HepG2 (cell line): ENCODE results near the gene ASH1L. TPM values are rescaled to one million over a fixed set of nuclear protein-coding genes. Genes with fewer than 3 reads are reported as not detected.
A peak's percentile ranks its signal among the peaks of the same experiment; 100 is the strongest.

Experiments
- ARID2 ChIP-seq: sonication (generic); formaldehyde crosslinking; IDR thresholded peaks from 2 replicates; pipeline ENCODE4 v1.8.1; 2022; ENCODE audit warnings: mild to moderate bottlenecking, missing genetic modification reagents, borderline replicate concordance
- FOSL2 ChIP-seq: sonication (generic); formaldehyde crosslinking; IDR thresholded peaks from 2 replicates; pipeline ENCODE4 v1.4.0; 2020; ENCODE audit warnings: missing genetic modification reagents
- FOXJ3 ChIP-seq: sonication (generic); formaldehyde crosslinking; IDR thresholded peaks from 2 replicates; pipeline ENCODE4 v1.4.0; 2020; ENCODE audit warnings: missing genetic modification reagents, mild to moderate bottlenecking, borderline replicate concordance
- HNRNPUL1 ChIP-seq: fragments of 200-400 bp; formaldehyde crosslinking; IDR thresholded peaks from 2 replicates; pipeline ENCODE4 v1.6.1; 2017; ENCODE audit warnings: low read depth, mild to moderate bottlenecking, low read length, moderate library complexity
- HOXA7 ChIP-seq: sonication (generic); formaldehyde crosslinking; IDR thresholded peaks from 2 replicates; pipeline ENCODE4 v1.8.1; 2022; ENCODE audit warnings: mild to moderate bottlenecking, missing genetic modification reagents, moderate library complexity
- MEIS1 ChIP-seq: sonication (generic); formaldehyde crosslinking; IDR thresholded peaks from 2 replicates; pipeline ENCODE4 v1.9.0; 2021; ENCODE audit warnings: mild to moderate bottlenecking, missing genetic modification reagents, moderate library complexity, borderline replicate concordance
- NPAS2 ChIP-seq: sonication (generic); formaldehyde crosslinking; IDR thresholded peaks from 2 replicates; pipeline ENCODE4 v1.8.0; 2022; ENCODE audit warnings: mild to moderate bottlenecking, missing genetic modification reagents, borderline replicate concordance
- PHF5A ChIP-seq: IDR thresholded peaks from one replicate; pipeline ENCODE4 v1.6.1; 2018; ENCODE audit warnings: low read depth, missing genetic modification reagents; ENCODE audit not compliant: unreplicated experiment
- PPARG ChIP-seq: conservative IDR thresholded peaks from 2 replicates; pipeline ENCODE4 v1.6.1; 2016; ENCODE audit warnings: missing biosample characterization, missing genetic modification reagents
- SOX6 ChIP-seq, 2 experiments: fragments of 450-650 bp in 1 of 2; sonication (generic) in 1 of 2; formaldehyde crosslinking in 1 of 2; IDR thresholded peaks; 2 replicates each; pipeline versions ENCODE4 v1.4.0 to v1.6.1; 2017 to 2020; ENCODE audit warnings: antibody characterized with exemption in 1 of 2, mild to moderate bottlenecking in 1 of 2, missing genetic modification reagents in 1 of 2
- ZFAT ChIP-seq: sonication (generic); formaldehyde crosslinking; conservative IDR thresholded peaks from 2 replicates; pipeline ENCODE4 v1.8.1; 2023; ENCODE audit warnings: missing genetic modification reagents, inconsistent platforms
- ZIK1 ChIP-seq: sonication (generic); formaldehyde crosslinking; IDR thresholded peaks from 2 replicates; pipeline ENCODE4 v1.5.0; 2020; ENCODE audit warnings: mild to moderate bottlenecking, low read depth, missing genetic modification reagents, borderline replicate concordance
- ZNF136 ChIP-seq: sonication (generic); formaldehyde crosslinking; IDR thresholded peaks from 2 replicates; pipeline ENCODE4 v1.8.1; 2022; ENCODE audit warnings: low read depth, mild to moderate bottlenecking, moderate library complexity, missing genetic modification reagents
- ZNF232 ChIP-seq: sonication (generic); formaldehyde crosslinking; IDR thresholded peaks from 2 replicates; pipeline ENCODE4 v1.4.0; 2020; ENCODE audit warnings: missing genetic modification reagents, borderline replicate concordance
- ZNF780A ChIP-seq: sonication (generic); formaldehyde crosslinking; IDR thresholded peaks from 2 replicates; pipeline ENCODE4 v1.8.0; 2022; ENCODE audit warnings: mild to moderate bottlenecking, missing genetic modification reagents, moderate library complexity
- ZSCAN12 ChIP-seq: sonication (generic); formaldehyde crosslinking; IDR thresholded peaks from 2 replicates; pipeline ENCODE4 v1.9.0; 2021; ENCODE audit warnings: mild to moderate bottlenecking, missing genetic modification reagents
- polyA plus RNA-seq, 8 experiments: library from polyadenylated mRNA; depleted of rRNA in 3 of 8; stranded (reverse) in 7 of 8; unstranded in 1 of 8; fragments of >200 nt; fragmentation: Illumina TruSeq in 4 of 8; extraction: Trizol in 4 of 8; gene quantifications; 2 replicates each; pipeline versions ENCODE4 v1.2.1 to v1.2.3, GENCODE V29; 2011 to 2016; ENCODE audit warnings: low read depth in 4 of 8, missing spikeins in 1 of 8, mixed read lengths in 1 of 8; ENCODE audit not compliant: insufficient read depth in 1 of 8
- total RNA-seq, 5 experiments: library from RNA; depleted of rRNA; stranded (reverse); fragments of >200 nt; fragmentation: Illumina TruSeq; extraction: Trizol; gene quantifications; 2 replicates each; pipeline ENCODE4 v1.2.3, GENCODE V29; 2016; ENCODE audit warnings: low read depth in 1 of 5
- TF ChIP-seq, protein P1 (sequence below): sonication (generic); formaldehyde crosslinking; IDR thresholded peaks from 2 replicates; pipeline ENCODE4 v1.4.0; 2020; ENCODE audit warnings: mild to moderate bottlenecking, missing genetic modification reagents, borderline replicate concordance
- TF ChIP-seq, protein P2 (sequence below): sonication (generic); formaldehyde crosslinking; IDR thresholded peaks from 2 replicates; pipeline ENCODE4 v1.5.0; 2020; ENCODE audit warnings: mild to moderate bottlenecking, missing genetic modification reagents
- TF ChIP-seq, protein P3 (sequence below): sonication (generic); formaldehyde crosslinking; conservative IDR thresholded peaks from 2 replicates; pipeline ENCODE4 v1.4.0; 2020; ENCODE audit warnings: missing genetic modification reagents
- TF ChIP-seq, protein P4 (sequence below): sonication (generic); formaldehyde crosslinking; IDR thresholded peaks from 2 replicates; pipeline ENCODE4 v1.5.0; 2020; ENCODE audit warnings: mild to moderate bottlenecking, missing genetic modification reagents, borderline replicate concordance

Gene ASH1L
- total and polyA plus RNA-seq, 2 of the 13 experiments (the other 11 are each of a cell fraction or from before 2014, with no cell fraction given): 10.2 to 15.3 TPM

DNA sequence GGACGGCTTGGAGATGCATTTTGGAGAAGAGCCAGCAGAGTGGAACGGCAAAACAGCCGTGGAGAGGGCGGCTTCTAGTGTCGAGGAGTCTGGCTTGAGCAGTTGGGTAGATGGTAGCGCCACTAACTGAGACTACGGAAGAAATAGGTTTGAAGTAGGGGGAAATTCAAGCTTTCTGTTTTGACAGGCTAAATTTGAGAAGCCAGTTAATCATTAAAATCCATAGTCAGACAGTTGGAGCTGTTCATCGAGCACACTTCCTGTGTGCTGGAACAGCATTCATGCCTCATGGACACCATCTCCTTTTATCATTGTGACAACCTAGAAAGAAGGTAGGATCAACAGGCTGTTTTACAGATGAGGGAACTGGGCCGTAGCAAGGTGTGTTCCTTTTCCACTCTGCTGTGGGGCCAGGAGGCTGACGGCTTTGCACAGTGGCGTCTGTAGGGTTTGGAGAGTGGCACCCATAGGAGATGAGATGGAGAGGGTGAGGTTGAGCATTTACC lies 258.0 kb downstream of the ASH1L start (continued):
- TF ChIP-seq, protein P1, sequence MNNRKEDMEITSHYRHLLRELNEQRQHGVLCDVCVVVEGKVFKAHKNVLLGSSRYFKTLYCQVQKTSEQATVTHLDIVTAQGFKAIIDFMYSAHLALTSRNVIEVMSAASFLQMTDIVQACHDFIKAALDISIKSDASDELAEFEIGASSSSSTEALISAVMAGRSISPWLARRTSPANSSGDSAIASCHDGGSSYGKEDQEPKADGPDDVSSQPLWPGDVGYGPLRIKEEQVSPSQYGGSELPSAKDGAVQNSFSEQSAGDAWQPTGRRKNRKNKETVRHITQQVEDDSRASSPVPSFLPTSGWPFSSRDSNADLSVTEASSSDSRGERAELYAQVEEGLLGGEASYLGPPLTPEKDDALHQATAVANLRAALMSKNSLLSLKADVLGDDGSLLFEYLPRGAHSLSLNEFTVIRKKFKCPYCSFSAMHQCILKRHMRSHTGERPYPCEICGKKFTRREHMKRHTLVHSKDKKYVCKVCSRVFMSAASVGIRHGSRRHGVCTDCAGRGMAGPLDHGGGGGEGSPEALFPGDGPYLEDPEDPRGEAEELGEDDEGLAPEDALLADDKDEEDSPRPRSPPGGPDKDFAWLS (CRISPR knock-in tag): no peak
- TF ChIP-seq PPARG (CRISPR knock-in tag) (0 out of 2 replicates have a peak, but pooled peaks have one; percentile 21), MEIS1 (CRISPR knock-in tag) (no peak), ZNF780A (CRISPR knock-in tag) (no peak), ZFAT (CRISPR knock-in tag) (no peak), ZSCAN12 (CRISPR knock-in tag) (no peak), ZNF232 (CRISPR knock-in tag) (0 out of 2 replicates have a peak, but pooled peaks have one; percentile 52), ZIK1 (no peak), FOSL2 (CRISPR knock-in tag) (no peak), ZNF136 (CRISPR knock-in tag) (peak; percentile 63; the same call in 1 of the 2 replicates), NPAS2 (CRISPR knock-in tag) (no peak), SOX6 (IDR thresholded peaks at IDR 0.05) (no peak), SOX6 (CRISPR knock-in tag; IDR thresholded peaks at IDR 0.05) (no peak), ARID2 (CRISPR knock-in tag) (no peak), PHF5A (CRISPR knock-in tag) (peak; percentile 13), FOXJ3 (CRISPR knock-in tag) (no peak), HNRNPUL1 (no peak), HOXA7 (CRISPR knock-in tag) (no peak)
- TF ChIP-seq, protein P2, sequence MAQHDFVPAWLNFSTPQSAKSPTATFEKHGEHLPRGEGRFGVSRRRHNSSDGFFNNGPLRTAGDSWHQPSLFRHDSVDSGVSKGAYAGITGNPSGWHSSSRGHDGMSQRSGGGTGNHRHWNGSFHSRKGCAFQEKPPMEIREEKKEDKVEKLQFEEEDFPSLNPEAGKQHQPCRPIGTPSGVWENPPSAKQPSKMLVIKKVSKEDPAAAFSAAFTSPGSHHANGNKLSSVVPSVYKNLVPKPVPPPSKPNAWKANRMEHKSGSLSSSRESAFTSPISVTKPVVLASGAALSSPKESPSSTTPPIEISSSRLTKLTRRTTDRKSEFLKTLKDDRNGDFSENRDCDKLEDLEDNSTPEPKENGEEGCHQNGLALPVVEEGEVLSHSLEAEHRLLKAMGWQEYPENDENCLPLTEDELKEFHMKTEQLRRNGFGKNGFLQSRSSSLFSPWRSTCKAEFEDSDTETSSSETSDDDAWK (CRISPR knock-in tag): no peak
- TF ChIP-seq, protein P3, sequence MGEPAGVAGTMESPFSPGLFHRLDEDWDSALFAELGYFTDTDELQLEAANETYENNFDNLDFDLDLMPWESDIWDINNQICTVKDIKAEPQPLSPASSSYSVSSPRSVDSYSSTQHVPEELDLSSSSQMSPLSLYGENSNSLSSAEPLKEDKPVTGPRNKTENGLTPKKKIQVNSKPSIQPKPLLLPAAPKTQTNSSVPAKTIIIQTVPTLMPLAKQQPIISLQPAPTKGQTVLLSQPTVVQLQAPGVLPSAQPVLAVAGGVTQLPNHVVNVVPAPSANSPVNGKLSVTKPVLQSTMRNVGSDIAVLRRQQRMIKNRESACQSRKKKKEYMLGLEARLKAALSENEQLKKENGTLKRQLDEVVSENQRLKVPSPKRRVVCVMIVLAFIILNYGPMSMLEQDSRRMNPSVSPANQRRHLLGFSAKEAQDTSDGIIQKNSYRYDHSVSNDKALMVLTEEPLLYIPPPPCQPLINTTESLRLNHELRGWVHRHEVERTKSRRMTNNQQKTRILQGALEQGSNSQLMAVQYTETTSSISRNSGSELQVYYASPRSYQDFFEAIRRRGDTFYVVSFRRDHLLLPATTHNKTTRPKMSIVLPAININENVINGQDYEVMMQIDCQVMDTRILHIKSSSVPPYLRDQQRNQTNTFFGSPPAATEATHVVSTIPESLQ (CRISPR knock-in tag): no peak
- TF ChIP-seq, protein P4, sequence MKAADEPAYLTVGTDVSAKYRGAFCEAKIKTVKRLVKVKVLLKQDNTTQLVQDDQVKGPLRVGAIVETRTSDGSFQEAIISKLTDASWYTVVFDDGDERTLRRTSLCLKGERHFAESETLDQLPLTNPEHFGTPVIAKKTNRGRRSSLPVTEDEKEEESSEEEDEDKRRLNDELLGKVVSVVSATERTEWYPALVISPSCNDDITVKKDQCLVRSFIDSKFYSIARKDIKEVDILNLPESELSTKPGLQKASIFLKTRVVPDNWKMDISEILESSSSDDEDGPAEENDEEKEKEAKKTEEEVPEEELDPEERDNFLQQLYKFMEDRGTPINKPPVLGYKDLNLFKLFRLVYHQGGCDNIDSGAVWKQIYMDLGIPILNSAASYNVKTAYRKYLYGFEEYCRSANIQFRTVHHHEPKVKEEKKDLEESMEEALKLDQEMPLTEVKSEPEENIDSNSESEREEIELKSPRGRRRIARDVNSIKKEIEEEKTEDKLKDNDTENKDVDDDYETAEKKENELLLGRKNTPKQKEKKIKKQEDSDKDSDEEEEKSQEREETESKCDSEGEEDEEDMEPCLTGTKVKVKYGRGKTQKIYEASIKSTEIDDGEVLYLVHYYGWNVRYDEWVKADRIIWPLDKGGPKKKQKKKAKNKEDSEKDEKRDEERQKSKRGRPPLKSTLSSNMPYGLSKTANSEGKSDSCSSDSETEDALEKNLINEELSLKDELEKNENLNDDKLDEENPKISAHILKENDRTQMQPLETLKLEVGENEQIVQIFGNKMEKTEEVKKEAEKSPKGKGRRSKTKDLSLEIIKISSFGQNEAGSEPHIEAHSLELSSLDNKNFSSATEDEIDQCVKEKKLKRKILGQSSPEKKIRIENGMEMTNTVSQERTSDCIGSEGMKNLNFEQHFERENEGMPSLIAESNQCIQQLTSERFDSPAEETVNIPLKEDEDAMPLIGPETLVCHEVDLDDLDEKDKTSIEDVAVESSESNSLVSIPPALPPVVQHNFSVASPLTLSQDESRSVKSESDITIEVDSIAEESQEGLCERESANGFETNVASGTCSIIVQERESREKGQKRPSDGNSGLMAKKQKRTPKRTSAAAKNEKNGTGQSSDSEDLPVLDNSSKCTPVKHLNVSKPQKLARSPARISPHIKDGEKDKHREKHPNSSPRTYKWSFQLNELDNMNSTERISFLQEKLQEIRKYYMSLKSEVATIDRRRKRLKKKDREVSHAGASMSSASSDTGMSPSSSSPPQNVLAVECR (CRISPR knock-in tag): peak; percentile 65; the same call in 1 of the 2 replicates
